Smooth muscle cell (in vitro differentiated cells): ENCODE data around the gene SWAP70. TPM values are rescaled to one million over a fixed set of nuclear protein-coding genes. Genes with fewer than 3 reads are reported as not detected.
A peak's percentile ranks its signal among the peaks of the same experiment; 100 is the strongest.

Source experiments
- DNase-seq: peaks from one replicate; lab custom pipeline; 2025; ENCODE audit not compliant: unreplicated experiment; lab: John Stamatoyannopoulos, UW
- H2AFZ ChIP-seq: fragments of 200-600 bp; sonication (generic); 2 replicates; pipeline ENCODE4 v1.6.0; 2016; ENCODE audit warnings: antibody characterized with exemption, low read depth, mild to moderate bottlenecking
- H3F3A ChIP-seq: fragments of 200-600 bp; sonication (generic); 2 replicates; pipeline ENCODE4 v1.6.0; 2017; ENCODE audit warnings: antibody characterized with exemption, low read depth
- H3K27ac ChIP-seq: fragments of 200-600 bp; sonication (generic); 2 replicates; pipeline ENCODE4 v1.5.1; 2016; ENCODE audit warnings: low read depth, mild to moderate bottlenecking
- H3K27me3 ChIP-seq: fragments of 200-600 bp; sonication (generic); 2 replicates; pipeline ENCODE4 v1.6.1; 2016; ENCODE audit warnings: low read depth, mild to moderate bottlenecking
- H3K36me3 ChIP-seq: fragments of 200-600 bp; sonication (generic); 2 replicates; pipeline ENCODE4 v1.5.1; 2016; ENCODE audit warnings: low read depth
- H3K4me1 ChIP-seq: fragments of 200-600 bp; sonication (generic); 2 replicates; pipeline ENCODE4 v1.5.1; 2016; ENCODE audit warnings: low read depth
- H3K4me2 ChIP-seq: fragments of 200-600 bp; sonication (generic); 2 replicates; pipeline ENCODE4 v1.6.0; 2016; ENCODE audit warnings: mild to moderate bottlenecking
- H3K4me3 ChIP-seq: fragments of 200-600 bp; sonication (generic); 2 replicates; pipeline ENCODE4 v1.5.1; 2016; ENCODE audit warnings: mild to moderate bottlenecking
- H3K79me2 ChIP-seq: fragments of 200-600 bp; sonication (generic); 2 replicates; pipeline ENCODE4 v1.6.0; 2016; ENCODE audit warnings: low read depth, mild to moderate bottlenecking
- H3K9ac ChIP-seq: fragments of 200-600 bp; sonication (generic); 2 replicates; pipeline ENCODE4 v1.6.0; 2016; ENCODE audit warnings: low read depth
- H3K9me3 ChIP-seq: fragments of 200-600 bp; sonication (generic); replicated peaks from 2 replicates; pipeline ENCODE4 v1.5.1; 2016; ENCODE audit warnings: low read depth
- H4K20me1 ChIP-seq: fragments of 200-600 bp; sonication (generic); 2 replicates; pipeline ENCODE4 v1.6.0; 2016; ENCODE audit warnings: low read depth
- CTCF ChIP-seq: fragments of 200-600 bp; sonication (generic); IDR thresholded peaks from 2 replicates; pipeline ENCODE4 v1.5.1; 2017; ENCODE audit warnings: borderline replicate concordance, mild to moderate bottlenecking, antibody characterized with exemption; ENCODE audit not compliant: insufficient read depth, poor library complexity, severe bottlenecking
- WGBS: methylation state at CpG from one replicate; pipeline ENCODE4 v1.1.7; 2016; ENCODE audit warnings: low lambda C conversion rate; 5-methylcytosine and 5-hydroxymethylcytosine counted together
- polyA plus RNA-seq: library from polyadenylated mRNA; unstranded; fragments of >200 nt; fragmentation: Nextera tagmentation; extraction: Ambion mirVana; gene quantifications from 2 replicates; pipeline ENCODE4 v1.2.1, GENCODE V29; 2016
- total RNA-seq: library from RNA; depleted of rRNA; stranded (reverse); fragments of >200 nt; gene quantifications from 2 replicates; pipeline ENCODE4 v1.2.3, GENCODE V29; 2014

SWAP70 gene
- total and polyA plus RNA-seq, 2 experiments from 2014 or later = 15.4 to 17.8 TPM

- Histone ChIP-seq H3K27me3 (no peaks in the 10 kb centered on the region), H3K27ac (peak overlapping the region; percentile 47), H2AFZ (no peak overlapping the region), H3K4me2 (peak overlapping the region; percentile 49), H3K36me3 (no peaks in the 10 kb centered on the region), H3K9me3 (no peaks in the 10 kb centered on the region), H4K20me1 (peaks cover 77% of the 10 kb centered on the region), H3K9ac (no peak overlapping the region), H3K79me2 (peaks cover 27% of the 10 kb centered on the region), H3K4me1 (peaks cover 30% of the 10 kb centered on the region), H3F3A (peaks cover 14% of the 10 kb centered on the region), H3K4me3 (no peak overlapping the region)
- TF ChIP-seq CTCF = no peak
- WGBS = 73% methylated on average over 2 of the region's 2 CpGs
- DNase-seq = no peak
Observed at GRCh38 chr11:9687711-9688477, 24.0 kb downstream of the SWAP70 start.

GRCh38 chr11:9688716-9689511, 25.0 kb downstream of the SWAP70 start:
- Histone ChIP-seq H3K9ac (no peak overlapping the region), H3K9me3 (no peaks in the 10 kb centered on the region), H3K79me2 (peaks cover 32% of the 10 kb centered on the region), H3K4me2 (peak overlapping the region; percentile 63), H4K20me1 (peaks cover 73% of the 10 kb centered on the region), H3F3A (peaks cover 14% of the 10 kb centered on the region), H3K4me1 (peaks cover 30% of the 10 kb centered on the region), H3K27ac (peak overlapping the region; percentile 63), H3K4me3 (no peak overlapping the region), H3K36me3 (no peaks in the 10 kb centered on the region), H2AFZ (no peak overlapping the region), H3K27me3 (no peaks in the 10 kb centered on the region)
- TF ChIP-seq CTCF = no peak
- DNase-seq = no peak
- WGBS = 47% methylated on average over 7 of the region's 7 CpGs

- 57% methylated on average over 5 of the region's 5 CpGs for WGBS
- H3K4me1 ChIP-seq = peaks cover 30% of the 10 kb centered on the region
- DNase-seq = no peak
- no peaks in the 10 kb centered on the region for H3K27me3 ChIP-seq
- H3K9me3 ChIP-seq = no peaks in the 10 kb centered on the region
- peak overlapping the region; percentile 13 for H3K9ac ChIP-seq
- H3K4me2 ChIP-seq = peak overlapping the region; percentile 63
- H3K36me3 ChIP-seq = peaks cover 3% of the 10 kb centered on the region
- H3K79me2 ChIP-seq = peaks cover 34% of the 10 kb centered on the region
- peaks cover 68% of the 10 kb centered on the region for H4K20me1 ChIP-seq
- peak overlapping the region; percentile 63 for H3K27ac ChIP-seq
- no peak overlapping the region for H2AFZ ChIP-seq
- H3K4me3 ChIP-seq = no peak overlapping the region
- TF ChIP-seq CTCF = no peak
- peaks cover 14% of the 10 kb centered on the region for H3F3A ChIP-seq
Observed at GRCh38 chr11:9689721-9690120, 25.8 kb downstream of the SWAP70 start.
